Femur (tissue), 1 donor: ENCODE measurements around the gene HOXB8.

Source experiments
- DNase-seq: peaks from one replicate; pipeline ENCODE4 v3.0.0-alpha.2; 2017

HOXB8 gene

GRCh38 chr17:48582750-48583069, 32.4 kb downstream of the HOXB8 start:
- no peak for DNase-seq

GRCh38 chr17:48579760-48580554, 35.1 kb downstream of the HOXB8 start:
- DNase-seq = no peak

GRCh38 chr17:48579471-48579759, 35.7 kb downstream of the HOXB8 start:
- no peak for DNase-seq

- no peak for DNase-seq
These were observed 36.2 kb downstream of the HOXB8 start for GRCh38 chr17:48578616-48579470.

GRCh38 chr17:48577946-48578615, 37.0 kb downstream of the HOXB8 start, which contains the start of gene HOXB4:
Gene HOXB4 (minus strand): TSS chr17:48578350. CDS start chr17:48578319, 31 bp downstream.
- peak; percentile 85 for DNase-seq

GRCh38 chr17:48577330-48577945, 37.7 kb downstream of the HOXB8 start:
- no peak for DNase-seq

GRCh38 chr17:48576479-48577309, 38.4 kb downstream of the HOXB8 start:
- DNase-seq = no peak

- no peak for DNase-seq
These were observed 39.2 kb downstream of the HOXB8 start for GRCh38 chr17:48575673-48576478.

- DNase-seq = no peak
These were observed 40.0 kb downstream of the HOXB8 start for GRCh38 chr17:48575066-48575582.

GRCh38 chr17:48574505-48575065, 40.5 kb downstream of the HOXB8 start:
- no peak for DNase-seq

GRCh38 chr17:48571826-48572417, 43.2 kb downstream of the HOXB8 start:
- DNase-seq = no peak

- no peak for DNase-seq
These were observed 43.9 kb downstream of the HOXB8 start for GRCh38 chr17:48571024-48571818.

GRCh38 chr17:48570325-48571023, 44.6 kb downstream of the HOXB8 start:
- no peak for DNase-seq

- DNase-seq = no peak
These were observed 45.3 kb downstream of the HOXB8 start for GRCh38 chr17:48569674-48570324.

- DNase-seq = no peak
These were observed 45.9 kb downstream of the HOXB8 start for GRCh38 chr17:48569240-48569582.

GRCh38 chr17:48568499-48569239, 46.4 kb downstream of the HOXB8 start:
- no peak for DNase-seq

- no peak for DNase-seq
These were observed 47.3 kb downstream of the HOXB8 start for GRCh38 chr17:48567646-48568354.
